Measurements from ENCODE around the gene GMPS. TPM values are rescaled to one million over a fixed set of nuclear protein-coding genes. Genes with fewer than 3 reads are reported as not detected.
"Not testable (repeated sequence)": the region's sequence is repeated elsewhere in the genome, so short reads cannot be mapped to it uniquely, and the experiment has no call there.

The GMPS gene
- total RNA-seq, 1 experiment from 2014 or later, result 128 TPM

GRCh38 chr3:155880286-155880685 lies 9.8 kb downstream of the GMPS start:
- no peak for DNase-seq (ENCODE audit: unreplicated experiment)
- intact Hi-C loops (cut with micrococcal nuclease), result no loop called here
- CTCF ChIA-PET, result no interaction called here
- no peak for TF ChIP-seq CTCF (IDR thresholded peaks at IDR 0.05; ENCODE audit: unreplicated experiment)
- Mint-ChIP-seq H3K27ac (ENCODE audit: low read depth, unreplicated experiment) (no peak overlapping the region), H3K4me3 (ENCODE audit: unreplicated experiment) (no peak overlapping the region), H3K9me3 (ENCODE audit: unreplicated experiment) (no peaks in the 10 kb centered on the region), H3K27me3 (ENCODE audit: insufficient read depth, unreplicated experiment) (no peaks in the 10 kb centered on the region), H3K4me1 (ENCODE audit: insufficient read depth, unreplicated experiment) (peaks cover 24% of the 10 kb centered on the region), H3K36me3 (ENCODE audit: insufficient read depth, unreplicated experiment) (no peaks in the 10 kb centered on the region)
- BruUV-seq (replicated peaks), result no TSS peak
- POLR2A ChIA-PET, result no interaction called here

DNA sequence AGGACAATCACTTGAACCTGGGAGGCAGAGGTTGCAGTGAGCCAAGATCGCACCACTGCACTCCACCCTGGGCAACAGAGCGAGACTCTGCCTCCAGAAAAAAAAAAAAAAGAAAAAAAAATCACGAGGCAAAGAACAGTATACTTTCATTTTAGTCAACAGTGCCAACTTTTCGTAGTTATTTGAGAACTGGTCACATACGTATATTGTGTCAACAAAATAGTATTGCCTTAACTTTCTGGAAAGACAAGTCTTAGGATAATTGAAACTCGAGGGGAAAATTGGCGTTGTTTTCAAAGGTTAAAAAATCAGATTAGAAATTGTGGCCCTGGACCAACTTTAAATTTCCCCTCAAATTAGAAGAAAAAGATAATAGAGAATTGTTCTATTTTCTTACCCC lies 13.8 kb downstream of the GMPS start:
- Mint-ChIP-seq H3K9me3 (ENCODE audit: unreplicated experiment) (no peaks in the 10 kb centered on the region), H3K27me3 (ENCODE audit: insufficient read depth, unreplicated experiment) (no peaks in the 10 kb centered on the region), H3K4me1 (ENCODE audit: insufficient read depth, unreplicated experiment) (peaks cover 28% of the 10 kb centered on the region), H3K27ac (ENCODE audit: low read depth, unreplicated experiment) (peak overlapping the region; percentile 4), H3K36me3 (ENCODE audit: insufficient read depth, unreplicated experiment) (no peaks in the 10 kb centered on the region), H3K4me3 (ENCODE audit: unreplicated experiment) (no peak overlapping the region)
- TF ChIP-seq CTCF (IDR thresholded peaks at IDR 0.05; ENCODE audit: unreplicated experiment), result no peak
- intact Hi-C loops (cut with micrococcal nuclease), result no loop called here
- ChIA-PET CTCF (interaction anchor here (0.7 to 1.5 kb wide), 4 partner anchors 13 to 78 kb away, joined by 3 to 4 read pairs (median 4); no protein-coding TSS in a partner anchor), POLR2A (interaction anchor here (1.6 to 3.4 kb wide), 3 partner anchors 12 to 31 kb away, joined by 6 to 19 read pairs (median 8); partner anchors contain the start of gene SLC33A1)
- no peak for DNase-seq (ENCODE audit: unreplicated experiment)
- no TSS peak for BruUV-seq (replicated peaks)

- POLR2A ChIA-PET, result interaction anchor here (1.6 to 3.4 kb wide), 3 partner anchors 13 to 32 kb away, joined by 6 to 19 read pairs (median 8); partner anchors contain the start of gene SLC33A1
- Mint-ChIP-seq H3K4me3 (ENCODE audit: unreplicated experiment) (no peak overlapping the region), H3K36me3 (ENCODE audit: insufficient read depth, unreplicated experiment) (no peaks in the 10 kb centered on the region), H3K27me3 (ENCODE audit: insufficient read depth, unreplicated experiment) (no peaks in the 10 kb centered on the region), H3K9me3 (ENCODE audit: unreplicated experiment) (no peaks in the 10 kb centered on the region), H3K4me1 (ENCODE audit: insufficient read depth, unreplicated experiment) (peaks cover 32% of the 10 kb centered on the region), H3K27ac (ENCODE audit: low read depth, unreplicated experiment) (peak overlapping the region; percentile 42)
- no peak for TF ChIP-seq CTCF (IDR thresholded peaks at IDR 0.05; ENCODE audit: unreplicated experiment)
- CTCF ChIA-PET, result interaction anchor here (0.8 to 1.2 kb wide), 4 partner anchors 15 to 79 kb away, joined by 3 to 4 read pairs (median 4); no protein-coding TSS in a partner anchor
- no TSS peak for BruUV-seq (replicated peaks)
- intact Hi-C loops (cut with micrococcal nuclease), result no loop called here
- no peak for DNase-seq (ENCODE audit: unreplicated experiment)
Observed at GRCh38 chr3:155885292-155885691, 14.8 kb downstream of the GMPS start.

GRCh38 chr3:155886348-155886747 lies 15.9 kb downstream of the GMPS start:
- H3K36me3 Mint-ChIP-seq (ENCODE audit: insufficient read depth, unreplicated experiment); H3K4me3 Mint-ChIP-seq (ENCODE audit: unreplicated experiment); H3K27me3 Mint-ChIP-seq (ENCODE audit: insufficient read depth, unreplicated experiment); H3K9me3 Mint-ChIP-seq (ENCODE audit: unreplicated experiment); intact Hi-C loops (cut with micrococcal nuclease); BruUV-seq (replicated peaks); H3K27ac Mint-ChIP-seq (ENCODE audit: low read depth, unreplicated experiment); DNase-seq (ENCODE audit: unreplicated experiment): not testable (repeated sequence)
- CTCF ChIA-PET, result interaction anchor here (0.6 kb wide), 2 partner anchors 10 to 28 kb away, joined by 3 to 4 read pairs; no protein-coding TSS in a partner anchor
- peaks cover 35% of the 10 kb centered on the region for H3K4me1 Mint-ChIP-seq (ENCODE audit: insufficient read depth, unreplicated experiment)
- POLR2A ChIA-PET, result interaction anchor here (1.1 to 1.6 kb wide), 2 partner anchors 13 to 14 kb away, joined by 3 to 5 read pairs; no protein-coding TSS in a partner anchor

Measured in MCF 10A (cell line).